Neural progenitor cell (in vitro differentiated cells): ENCODE results near the gene HDAC11. TPM values are rescaled to one million over a fixed set of nuclear protein-coding genes. Genes with fewer than 3 reads are reported as not detected.

Experiments used
- DNase-seq: peaks from one replicate; pipeline ENCODE4 v3.0.0-alpha.2; 2016; ENCODE audit warnings: low spot score
- H2AFZ ChIP-seq: fragments of 200-600 bp; sonication (generic); replicated peaks from 2 replicates; pipeline ENCODE4 v1.6.1; 2016; ENCODE audit warnings: antibody characterized with exemption
- H3F3A ChIP-seq: fragments of 200-600 bp; sonication (generic); 2 replicates; pipeline ENCODE4 v1.6.1; 2016; ENCODE audit warnings: antibody characterized with exemption, low read depth
- H3K27ac ChIP-seq: fragments of 200-600 bp; sonication (generic); 2 replicates; pipeline ENCODE4 v1.5.1; 2016; ENCODE audit warnings: mild to moderate bottlenecking
- H3K27me3 ChIP-seq: fragments of 200-600 bp; sonication (generic); 2 replicates; pipeline ENCODE4 v1.6.1; 2016; ENCODE audit warnings: mild to moderate bottlenecking, moderate library complexity
- H3K36me3 ChIP-seq: fragments of 200-600 bp; sonication (generic); 2 replicates; pipeline ENCODE4 v1.5.1; 2016
- H3K4me1 ChIP-seq: fragments of 200-600 bp; sonication (generic); 2 replicates; pipeline ENCODE4 v1.6.1; 2016; ENCODE audit warnings: mixed run types
- H3K4me2 ChIP-seq: fragments of 200-600 bp; sonication (generic); 2 replicates; pipeline ENCODE4 v1.6.1; 2016
- H3K4me3 ChIP-seq: fragments of 200-600 bp; sonication (generic); 2 replicates; pipeline ENCODE4 v1.5.1; 2016
- H3K79me2 ChIP-seq: fragments of 200-600 bp; sonication (generic); 2 replicates; pipeline ENCODE4 v1.6.1; 2016; ENCODE audit warnings: low read depth
- H3K9ac ChIP-seq: fragments of 200-600 bp; sonication (generic); 2 replicates; pipeline ENCODE4 v1.6.1; 2016
- H3K9me3 ChIP-seq: fragments of 200-600 bp; sonication (generic); 2 replicates; pipeline ENCODE4 v1.5.1; 2016; ENCODE audit warnings: low read depth
- H4K20me1 ChIP-seq: fragments of 200-600 bp; sonication (generic); 2 replicates; pipeline ENCODE4 v1.6.1; 2016; ENCODE audit warnings: low read depth
- H3K27ac Mint-ChIP-seq: 3 replicates; pipeline ENCODE4 v1.8.0; 2021; ENCODE audit warnings: mixed read lengths
- H3K27me3 Mint-ChIP-seq: 2 replicates; pipeline ENCODE4 v1.8.0; 2022; ENCODE audit warnings: low read depth, mild to moderate bottlenecking, inconsistent platforms, moderate library complexity, mixed read lengths; ENCODE audit not compliant: insufficient read depth
- H3K36me3 Mint-ChIP-seq: 3 replicates; pipeline ENCODE4 v1.8.0; 2021; ENCODE audit warnings: mixed read lengths
- H3K4me1 Mint-ChIP-seq: 3 replicates; pipeline ENCODE4 v1.8.0; 2021; ENCODE audit warnings: mixed read lengths
- H3K4me3 Mint-ChIP-seq: 3 replicates; pipeline ENCODE4 v1.8.0; 2021; ENCODE audit warnings: mild to moderate bottlenecking, moderate library complexity, mixed read lengths
- H3K9me3 Mint-ChIP-seq: 3 replicates; pipeline ENCODE4 v1.8.0; 2020; ENCODE audit warnings: mixed read lengths
- CTCF ChIP-seq: fragments of 200-600 bp; sonication (generic); IDR thresholded peaks from 2 replicates; pipeline ENCODE4 v1.5.1; 2017; ENCODE audit warnings: antibody characterized with exemption, mild to moderate bottlenecking
- EZH2 ChIP-seq: fragments of 200-600 bp; sonication (generic); IDR thresholded peaks from 2 replicates; pipeline ENCODE4 v1.6.1; 2017; ENCODE audit warnings: antibody characterized with exemption, mild to moderate bottlenecking, moderate library complexity
- EZH2phosphoT487 ChIP-seq: fragments of 200-600 bp; sonication (generic); IDR thresholded peaks from 2 replicates; pipeline ENCODE4 v1.6.1; 2017; ENCODE audit warnings: antibody characterized with exemption
- total RNA-seq: library from RNA; depleted of rRNA; stranded (reverse); fragments of >200 nt; gene quantifications from 2 replicates; pipeline ENCODE4 v1.2.3, GENCODE V29; 2015; ENCODE audit warnings: low replicate concordance

HDAC11 gene
- total RNA-seq, 1 donor from 2014 or later = 4.8 TPM

GRCh38 chr3:13533885-13534301 lies 53.8 kb downstream of the HDAC11 start:
- Histone ChIP-seq H3K4me1 (peaks cover 7% of the 10 kb centered on the region), H3K9me3 (no peaks in the 10 kb centered on the region), H3F3A (no peaks in the 10 kb centered on the region), H3K4me2 (no peak overlapping the region), H2AFZ (no peak overlapping the region), H3K4me3 (no peak overlapping the region), H3K27ac (no peak overlapping the region), H3K9ac (no peak overlapping the region), H3K27me3 (no peaks in the 10 kb centered on the region), H3K79me2 (no peaks in the 10 kb centered on the region), H4K20me1 (no peaks in the 10 kb centered on the region), H3K36me3 (no peaks in the 10 kb centered on the region)
- Mint-ChIP-seq H3K9me3 (peaks cover 2% of the 10 kb centered on the region), H3K27me3 (peaks cover 21% of the 10 kb centered on the region), H3K4me3 (no peak overlapping the region), H3K4me1 (peaks cover 32% of the 10 kb centered on the region), H3K36me3 (no peaks in the 10 kb centered on the region), H3K27ac (peak overlapping the region; percentile 54)
- TF ChIP-seq EZH2phosphoT487 (no peak), CTCF (no peak), EZH2 (no peak)
- no peak for DNase-seq

GRCh38 chr3:13535526-13535875 lies 55.4 kb downstream of the HDAC11 start:
- no peak overlapping the region for H3K4me3 Mint-ChIP-seq
- H2AFZ ChIP-seq = no peak overlapping the region
- H3K79me2 ChIP-seq = no peaks in the 10 kb centered on the region
- H3K27me3 ChIP-seq = no peaks in the 10 kb centered on the region
- DNase-seq = no peak
- no peaks in the 10 kb centered on the region for H4K20me1 ChIP-seq
- TF ChIP-seq EZH2 (no peak), EZH2phosphoT487 (no peak), CTCF (no peak)
- peaks cover 2% of the 10 kb centered on the region for H3K9me3 Mint-ChIP-seq
- H3K4me1 Mint-ChIP-seq = peaks cover 39% of the 10 kb centered on the region
- peaks cover 7% of the 10 kb centered on the region for H3K4me1 ChIP-seq
- no peaks in the 10 kb centered on the region for H3K36me3 Mint-ChIP-seq
- no peak overlapping the region for H3K9ac ChIP-seq
- no peaks in the 10 kb centered on the region for H3F3A ChIP-seq
- H3K36me3 ChIP-seq = no peaks in the 10 kb centered on the region
- no peak overlapping the region for H3K27ac Mint-ChIP-seq
- H3K9me3 ChIP-seq = no peaks in the 10 kb centered on the region
- H3K4me2 ChIP-seq = no peak overlapping the region
- peaks cover 19% of the 10 kb centered on the region for H3K27me3 Mint-ChIP-seq
- H3K27ac ChIP-seq = no peak overlapping the region
- no peak overlapping the region for H3K4me3 ChIP-seq

- Histone ChIP-seq H2AFZ (no peak overlapping the region), H3K4me3 (no peak overlapping the region), H3K36me3 (no peaks in the 10 kb centered on the region), H3K9ac (no peak overlapping the region), H3F3A (no peaks in the 10 kb centered on the region), H3K4me2 (no peak overlapping the region), H3K4me1 (peaks cover 7% of the 10 kb centered on the region), H3K79me2 (no peaks in the 10 kb centered on the region), H3K27me3 (no peaks in the 10 kb centered on the region), H3K9me3 (no peaks in the 10 kb centered on the region), H3K27ac (no peak overlapping the region), H4K20me1 (no peaks in the 10 kb centered on the region)
- Mint-ChIP-seq H3K4me3 (no peak overlapping the region), H3K27me3 (peaks cover 18% of the 10 kb centered on the region), H3K27ac (no peak overlapping the region), H3K36me3 (no peaks in the 10 kb centered on the region), H3K9me3 (peaks cover 2% of the 10 kb centered on the region), H3K4me1 (peaks cover 38% of the 10 kb centered on the region)
- no peak for DNase-seq
- TF ChIP-seq CTCF (no peak), EZH2 (no peak), EZH2phosphoT487 (no peak)
Measured at GRCh38 chr3:13535905-13536304, 55.8 kb downstream of the HDAC11 start.

- H3K4me2 ChIP-seq = no peak overlapping the region
- H3F3A ChIP-seq = no peaks in the 10 kb centered on the region
- DNase-seq = no peak
- peak overlapping the region; percentile 53 for H3K4me3 Mint-ChIP-seq
- H3K27ac ChIP-seq = no peak overlapping the region
- no peak overlapping the region for H3K9ac ChIP-seq
- H3K27me3 Mint-ChIP-seq = peaks cover 16% of the 10 kb centered on the region
- H3K4me3 ChIP-seq = no peak overlapping the region
- H3K9me3 Mint-ChIP-seq = peaks cover 2% of the 10 kb centered on the region
- peaks cover 7% of the 10 kb centered on the region for H3K4me1 ChIP-seq
- H3K4me1 Mint-ChIP-seq = peaks cover 42% of the 10 kb centered on the region
- H3K9me3 ChIP-seq = no peaks in the 10 kb centered on the region
- peak overlapping the region; percentile 68 for H2AFZ ChIP-seq
- no peaks in the 10 kb centered on the region for H3K27me3 ChIP-seq
- H4K20me1 ChIP-seq = no peaks in the 10 kb centered on the region
- H3K27ac Mint-ChIP-seq = peak overlapping the region; percentile 90
- TF ChIP-seq EZH2phosphoT487 = no peak
- no peak for TF ChIP-seq CTCF
- no peak for TF ChIP-seq EZH2
- no peaks in the 10 kb centered on the region for H3K36me3 ChIP-seq
- no peaks in the 10 kb centered on the region for H3K36me3 Mint-ChIP-seq
- no peaks in the 10 kb centered on the region for H3K79me2 ChIP-seq
Measured at GRCh38 chr3:13536432-13536831, 56.3 kb downstream of the HDAC11 start.
